Caco-2 (cell line): Measurements from ENCODE around the gene BARX1. TPM values are rescaled to one million over a fixed set of nuclear protein-coding genes. Genes with fewer than 3 reads are reported as not detected.

ENCODE experiments used
- BruUV-seq: library from RNA; stranded (reverse); fragments of 400-500 nt; replicated peaks from 2 replicates; lab custom pipeline; 2021; lab: Mats Ljungman, UMichigan
- CTCF ChIA-PET: fragments of 300-600 bp; sonication (Branson Sonifier 250); formaldehyde crosslinking; loops from one replicate; lab custom pipeline; 2022; ENCODE audit warnings: antibody characterized with exemption; lab: Charles Lee
- POLR2A ChIA-PET: fragments of 300-600 bp; sonication (Branson Sonifier 250); formaldehyde crosslinking; loops from one replicate; lab custom pipeline; 2022; ENCODE audit warnings: antibody characterized with exemption; lab: Charles Lee
- DNase-seq, 2 experiments: peaks; one replicate each; pipeline versions ENCODE4 v3.0.0 to v3.0.0-alpha.2; 2020 to 2022
- H3K27me3 ChIP-seq: replicated peaks from 2 replicates; pipeline ENCODE4 v1.6.0; 2011; ENCODE audit warnings: low read length; ENCODE audit not compliant: control insufficient read depth, insufficient read depth
- H3K36me3 ChIP-seq: 2 replicates; pipeline ENCODE4 v1.5.1; 2011; ENCODE audit warnings: low read length; ENCODE audit not compliant: control insufficient read depth, insufficient read depth
- H3K4me1 ChIP-seq: fragments of 250-450 bp; sonication (Bioruptor Pico); 2 replicates; pipeline ENCODE4 v1.5.1; 2020; ENCODE audit warnings: mild to moderate bottlenecking
- H3K4me3 ChIP-seq: 2 replicates; pipeline ENCODE4 v1.5.1; 2011; ENCODE audit warnings: low read depth, mild to moderate bottlenecking, control low read depth, low read length
- H3K9me3 ChIP-seq: fragments of 250-450 bp; sonication (Bioruptor Pico); 2 replicates; pipeline ENCODE4 v1.5.1; 2020; ENCODE audit warnings: mild to moderate bottlenecking, moderate library complexity
- H3K27ac Mint-ChIP-seq: one replicate; pipeline ENCODE4 v1.8.0; 2022; ENCODE audit warnings: mixed read lengths; ENCODE audit not compliant: unreplicated experiment
- H3K27me3 Mint-ChIP-seq: one replicate; pipeline ENCODE4 v1.8.0; 2022; ENCODE audit warnings: mixed read lengths; ENCODE audit not compliant: insufficient read depth, unreplicated experiment
- H3K36me3 Mint-ChIP-seq: one replicate; pipeline ENCODE4 v1.8.0; 2022; ENCODE audit warnings: mild to moderate bottlenecking, mixed read lengths; ENCODE audit not compliant: insufficient read depth, unreplicated experiment
- H3K4me1 Mint-ChIP-seq: one replicate; pipeline ENCODE4 v1.8.0; 2022; ENCODE audit warnings: low read depth, mixed read lengths; ENCODE audit not compliant: unreplicated experiment
- H3K4me3 Mint-ChIP-seq: one replicate; pipeline ENCODE4 v1.8.0; 2022; ENCODE audit warnings: mild to moderate bottlenecking, moderate library complexity, mixed read lengths; ENCODE audit not compliant: unreplicated experiment
- H3K9me3 Mint-ChIP-seq: one replicate; pipeline ENCODE4 v1.8.0; 2022; ENCODE audit warnings: mixed read lengths; ENCODE audit not compliant: unreplicated experiment
- CTCF ChIP-seq, 2 experiments: fragments of 200-600 bp in 1 of 2; IDR thresholded peaks; 1 replicate in 1 of 2; 2 replicates in 1 of 2; pipeline versions ENCODE4 v1.5.1 to v1.8.0; 2011 to 2022; ENCODE audit warnings: antibody characterized with exemption in 1 of 2, control low read depth in 1 of 2, inconsistent platforms in 1 of 2, low read depth in 1 of 2, low read length in 1 of 2, mild to moderate bottlenecking in 1 of 2, moderate library complexity in 1 of 2; ENCODE audit not compliant: insufficient read depth in 1 of 2, severe bottlenecking in 1 of 2, unreplicated experiment in 1 of 2
- intact Hi-C: fragments of 100-400 bp; cut with micrococcal nuclease; formaldehyde crosslinking; loops from one replicate; pipeline ENCODE4 v1.10.0; 2022; ENCODE audit not compliant: unreplicated experiment
- total RNA-seq: library from RNA; stranded (reverse); gene quantifications from 2 replicates; pipeline ENCODE4 v1.2.3, GENCODE V29; 2022

BARX1 gene
- total RNA-seq, 1 experiment from 2014 or later, result not detected

- H3K36me3 ChIP-seq, result no peaks in the 10 kb centered on the region
- Mint-ChIP-seq H3K36me3 (no peaks in the 10 kb centered on the region), H3K4me3 (no peak overlapping the region), H3K27me3 (peaks cover 6% of the 10 kb centered on the region), H3K9me3 (no peaks in the 10 kb centered on the region), H3K4me1 (no peaks in the 10 kb centered on the region), H3K27ac (no peak overlapping the region)
- DNase-seq, result no peak
- intact Hi-C loops, result no loop called here
- ChIA-PET POLR2A (no interaction called here), CTCF (no interaction called here)
- no peak for TF ChIP-seq CTCF (IDR thresholded peaks at IDR 0.05; ENCODE audit: insufficient read depth in 1 of 2, low read depth in 1 of 2, low read length in 1 of 2, severe bottlenecking in 1 of 2, unreplicated experiment in 1 of 2)
- no peaks in the 10 kb centered on the region for H3K9me3 ChIP-seq
- no peaks in the 10 kb centered on the region for H3K27me3 ChIP-seq
- no TSS peak for BruUV-seq
- H3K4me1 ChIP-seq, result no peaks in the 10 kb centered on the region
- no peak overlapping the region for H3K4me3 ChIP-seq
These were observed 37.1 kb downstream of the BARX1 start for GRCh38 chr9:93918061-93918460.

- Mint-ChIP-seq H3K27me3 (peaks cover 6% of the 10 kb centered on the region), H3K4me3 (no peak overlapping the region), H3K27ac (no peak overlapping the region), H3K4me1 (no peaks in the 10 kb centered on the region), H3K9me3 (no peaks in the 10 kb centered on the region), H3K36me3 (no peaks in the 10 kb centered on the region)
- TF ChIP-seq CTCF (IDR thresholded peaks at IDR 0.05; ENCODE audit: insufficient read depth in 1 of 2, low read depth in 1 of 2, low read length in 1 of 2, severe bottlenecking in 1 of 2, unreplicated experiment in 1 of 2), result no peak
- H3K4me3 ChIP-seq, result no peak overlapping the region
- no peak for DNase-seq
- ChIA-PET POLR2A (no interaction called here), CTCF (no interaction called here)
- intact Hi-C loops, result no loop called here
- H3K27me3 ChIP-seq, result no peaks in the 10 kb centered on the region
- H3K9me3 ChIP-seq, result no peaks in the 10 kb centered on the region
- no peaks in the 10 kb centered on the region for H3K4me1 ChIP-seq
- H3K36me3 ChIP-seq, result no peaks in the 10 kb centered on the region
- no TSS peak for BruUV-seq
These were observed 37.9 kb downstream of the BARX1 start for GRCh38 chr9:93917121-93917853.

- POLR2A ChIA-PET, result no interaction called here
These were observed 38.8 kb downstream of the BARX1 start for GRCh38 chr9:93916358-93916757.

More at GRCh38 chr9:93916358-93916757, 38.8 kb downstream of the BARX1 start:
- Histone ChIP-seq H3K36me3 (no peaks in the 10 kb centered on the region), H3K4me3 (no peak overlapping the region), H3K4me1 (no peaks in the 10 kb centered on the region), H3K9me3 (no peaks in the 10 kb centered on the region), H3K27me3 (no peaks in the 10 kb centered on the region)
- CTCF ChIA-PET, result no interaction called here
- Mint-ChIP-seq H3K27ac (no peak overlapping the region), H3K36me3 (no peaks in the 10 kb centered on the region), H3K4me1 (no peaks in the 10 kb centered on the region), H3K27me3 (peaks cover 4% of the 10 kb centered on the region), H3K9me3 (no peaks in the 10 kb centered on the region), H3K4me3 (no peak overlapping the region)
- no peak for DNase-seq
- BruUV-seq, result no TSS peak
- intact Hi-C loops, result no loop called here
- no peak for TF ChIP-seq CTCF (IDR thresholded peaks at IDR 0.05; ENCODE audit: insufficient read depth in 1 of 2, low read depth in 1 of 2, low read length in 1 of 2, severe bottlenecking in 1 of 2, unreplicated experiment in 1 of 2)
